ENCODE data around the gene ARFGEF3. TPM values are rescaled to one million over a fixed set of nuclear protein-coding genes. Genes with fewer than 3 reads are reported as not detected.
"Not testable (repeated sequence)": the region's sequence is repeated elsewhere in the genome, so short reads cannot be mapped to it uniquely, and the experiment has no call there.

Gene ARFGEF3
- total RNA-seq, 3 donors from 2014 or later = 1.9 to 28.1 (median 22.0) TPM

DNA sequence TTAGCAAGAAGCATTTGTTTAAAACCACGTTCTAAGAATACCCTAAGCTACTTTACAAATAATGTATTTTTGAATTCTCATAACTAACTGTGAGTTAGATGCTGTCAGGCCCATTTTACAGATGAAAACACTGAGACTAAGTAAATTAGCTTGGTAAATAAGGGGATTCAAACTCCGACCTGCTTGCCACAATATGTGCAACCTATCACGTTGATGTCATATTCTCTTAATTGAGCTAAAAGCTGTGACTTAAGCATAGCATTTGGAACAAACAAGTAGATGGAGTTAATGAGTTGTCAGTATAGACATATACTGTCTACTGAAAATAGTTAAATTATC, 45.1 kb upstream of the ARFGEF3 start:
- Histone ChIP-seq H3K27ac (no peak overlapping the region), H3K27me3 (no peaks in the 10 kb centered on the region), H3K9me3 (no peaks in the 10 kb centered on the region), H3K4me3 (no peak overlapping the region), H3K4me1 (no peaks in the 10 kb centered on the region), H3K36me3 (no peaks in the 10 kb centered on the region)
- intact Hi-C loops (cut with DNase I; ENCODE audit: low total_unique reads) = no loop called here
- TF ChIP-seq, protein P1, sequence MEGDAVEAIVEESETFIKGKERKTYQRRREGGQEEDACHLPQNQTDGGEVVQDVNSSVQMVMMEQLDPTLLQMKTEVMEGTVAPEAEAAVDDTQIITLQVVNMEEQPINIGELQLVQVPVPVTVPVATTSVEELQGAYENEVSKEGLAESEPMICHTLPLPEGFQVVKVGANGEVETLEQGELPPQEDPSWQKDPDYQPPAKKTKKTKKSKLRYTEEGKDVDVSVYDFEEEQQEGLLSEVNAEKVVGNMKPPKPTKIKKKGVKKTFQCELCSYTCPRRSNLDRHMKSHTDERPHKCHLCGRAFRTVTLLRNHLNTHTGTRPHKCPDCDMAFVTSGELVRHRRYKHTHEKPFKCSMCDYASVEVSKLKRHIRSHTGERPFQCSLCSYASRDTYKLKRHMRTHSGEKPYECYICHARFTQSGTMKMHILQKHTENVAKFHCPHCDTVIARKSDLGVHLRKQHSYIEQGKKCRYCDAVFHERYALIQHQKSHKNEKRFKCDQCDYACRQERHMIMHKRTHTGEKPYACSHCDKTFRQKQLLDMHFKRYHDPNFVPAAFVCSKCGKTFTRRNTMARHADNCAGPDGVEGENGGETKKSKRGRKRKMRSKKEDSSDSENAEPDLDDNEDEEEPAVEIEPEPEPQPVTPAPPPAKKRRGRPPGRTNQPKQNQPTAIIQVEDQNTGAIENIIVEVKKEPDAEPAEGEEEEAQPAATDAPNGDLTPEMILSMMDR (IDR thresholded peaks at IDR 0.05) = no peak
- no peak for TF ChIP-seq POLR2A (IDR thresholded peaks at IDR 0.05)
- TF ChIP-seq POLR2AphosphoS5 (IDR thresholded peaks at IDR 0.05) = no peak
- DNase-seq (ENCODE audit: low spot score in 2 of 2) = no peak

GRCh38 chr6:138117376-138117914, 44.3 kb upstream of the ARFGEF3 start:
- H3K4me1 ChIP-seq = no peaks in the 10 kb centered on the region

GRCh38 chr6:138119229-138119628, 42.5 kb upstream of the ARFGEF3 start:
- intact Hi-C loops (cut with DNase I; ENCODE audit: low total_unique reads) = not testable (repeated sequence)

More at GRCh38 chr6:138117376-138117914, 44.3 kb upstream of the ARFGEF3 start:
- no peaks in the 10 kb centered on the region for H3K27me3 ChIP-seq
- H3K4me3 ChIP-seq = no peak overlapping the region
- no peak overlapping the region for H3K27ac ChIP-seq
- intact Hi-C loops (cut with DNase I; ENCODE audit: low total_unique reads) = no loop called here
- no peaks in the 10 kb centered on the region for H3K36me3 ChIP-seq
- TF ChIP-seq, protein P1 (IDR thresholded peaks at IDR 0.05) = no peak
- no peak for TF ChIP-seq POLR2AphosphoS5 (IDR thresholded peaks at IDR 0.05)
- no peak for TF ChIP-seq POLR2A (IDR thresholded peaks at IDR 0.05)
- no peaks in the 10 kb centered on the region for H3K9me3 ChIP-seq
- DNase-seq (ENCODE audit: low spot score in 2 of 2) = no peak

DNA sequence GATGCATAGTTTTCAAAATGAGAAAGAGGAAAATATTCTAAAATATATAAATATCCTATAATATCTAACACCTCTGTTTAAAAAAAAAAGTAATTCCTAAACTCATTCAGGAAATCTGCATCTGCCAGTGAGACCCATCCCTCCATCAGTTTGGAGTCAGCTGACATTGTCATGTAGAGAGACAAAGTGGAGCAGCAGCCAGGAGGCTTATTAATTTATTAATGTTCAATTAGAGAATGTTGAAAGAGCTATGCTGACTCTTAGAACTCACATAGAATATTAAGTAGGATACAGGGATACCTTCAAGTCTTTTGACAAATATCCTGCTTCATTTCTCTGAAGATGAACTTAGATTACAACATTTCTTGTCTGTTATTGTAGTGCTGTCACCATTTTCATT, 41.8 kb upstream of the ARFGEF3 start:
- H3K9me3 ChIP-seq = no peaks in the 10 kb centered on the region
- intact Hi-C loops (cut with DNase I; ENCODE audit: low total_unique reads) = no loop called here
- H3K4me1 ChIP-seq = no peaks in the 10 kb centered on the region
- no peak overlapping the region for H3K4me3 ChIP-seq
- no peak overlapping the region for H3K27ac ChIP-seq
- TF ChIP-seq, protein P1 (IDR thresholded peaks at IDR 0.05) = no peak
- TF ChIP-seq POLR2AphosphoS5 (IDR thresholded peaks at IDR 0.05) (no peak), POLR2A (IDR thresholded peaks at IDR 0.05) (no peak)
- H3K27me3 ChIP-seq = no peaks in the 10 kb centered on the region
- no peaks in the 10 kb centered on the region for H3K36me3 ChIP-seq
- DNase-seq (ENCODE audit: low spot score in 2 of 2) = no peak

More at GRCh38 chr6:138119229-138119628, 42.5 kb upstream of the ARFGEF3 start:
- DNase-seq (ENCODE audit: low spot score in 2 of 2); H3K36me3 ChIP-seq; H3K27me3 ChIP-seq; H3K9me3 ChIP-seq; H3K4me1 ChIP-seq; H3K4me3 ChIP-seq; H3K27ac ChIP-seq: not testable (repeated sequence)

- H3K9me3 ChIP-seq = no peaks in the 10 kb centered on the region
- H3K27ac ChIP-seq = no peak overlapping the region
- no peak overlapping the region for H3K4me3 ChIP-seq
- no peaks in the 10 kb centered on the region for H3K4me1 ChIP-seq
- intact Hi-C loops (cut with DNase I; ENCODE audit: low total_unique reads) = no loop called here
- H3K27me3 ChIP-seq = no peaks in the 10 kb centered on the region
- TF ChIP-seq POLR2A (IDR thresholded peaks at IDR 0.05) (no peak), POLR2AphosphoS5 (IDR thresholded peaks at IDR 0.05) (no peak)
- TF ChIP-seq, protein P1 (IDR thresholded peaks at IDR 0.05) = no peak
- DNase-seq (ENCODE audit: low spot score in 2 of 2) = no peak
- no peaks in the 10 kb centered on the region for H3K36me3 ChIP-seq
Observed at GRCh38 chr6:138124096-138124495, 37.6 kb upstream of the ARFGEF3 start.

GRCh38 chr6:138128096-138128495, 33.6 kb upstream of the ARFGEF3 start:
- Histone ChIP-seq H3K4me3 (no peak overlapping the region), H3K9me3 (no peaks in the 10 kb centered on the region), H3K27me3 (no peaks in the 10 kb centered on the region), H3K4me1 (no peaks in the 10 kb centered on the region), H3K27ac (no peak overlapping the region), H3K36me3 (no peaks in the 10 kb centered on the region)
- TF ChIP-seq POLR2AphosphoS5 (IDR thresholded peaks at IDR 0.05) (no peak), POLR2A (IDR thresholded peaks at IDR 0.05) (no peak)
- TF ChIP-seq, protein P1 (IDR thresholded peaks at IDR 0.05) = no peak
- intact Hi-C loops (cut with DNase I; ENCODE audit: low total_unique reads) = no loop called here
- DNase-seq (ENCODE audit: low spot score in 2 of 2) = no peak

Data from breast epithelium (tissue), 4 donors.